Prostate gland (tissue), 2 donors: Measurements from ENCODE around the gene CCDC97.

Source experiments
- POLR2A ChIP-seq: fragments of 450-650 bp; IDR thresholded peaks from one replicate; pipeline ENCODE4 v1.6.1; 2016; ENCODE audit warnings: antibody characterized with exemption, mild to moderate bottlenecking
- POLR2AphosphoS5 ChIP-seq: sonication (generic); formaldehyde crosslinking; IDR thresholded peaks from one replicate; pipeline ENCODE4 v1.6.1; 2017; ENCODE audit warnings: antibody characterized with exemption
- TF ChIP-seq, protein P1 (sequence below), 4 experiments: fragments of 200-600 bp in 2 of 4; fragments of 450-650 bp in 2 of 4; sonication (generic) in 2 of 4; IDR thresholded peaks; 1 replicate in 3 of 4; 2 replicates in 1 of 4; pipeline ENCODE4 v1.5.1; 2016 to 2019; ENCODE audit warnings: antibody characterized with exemption in 4 of 4, mild to moderate bottlenecking in 2 of 4, moderate library complexity in 2 of 4

DNA sequence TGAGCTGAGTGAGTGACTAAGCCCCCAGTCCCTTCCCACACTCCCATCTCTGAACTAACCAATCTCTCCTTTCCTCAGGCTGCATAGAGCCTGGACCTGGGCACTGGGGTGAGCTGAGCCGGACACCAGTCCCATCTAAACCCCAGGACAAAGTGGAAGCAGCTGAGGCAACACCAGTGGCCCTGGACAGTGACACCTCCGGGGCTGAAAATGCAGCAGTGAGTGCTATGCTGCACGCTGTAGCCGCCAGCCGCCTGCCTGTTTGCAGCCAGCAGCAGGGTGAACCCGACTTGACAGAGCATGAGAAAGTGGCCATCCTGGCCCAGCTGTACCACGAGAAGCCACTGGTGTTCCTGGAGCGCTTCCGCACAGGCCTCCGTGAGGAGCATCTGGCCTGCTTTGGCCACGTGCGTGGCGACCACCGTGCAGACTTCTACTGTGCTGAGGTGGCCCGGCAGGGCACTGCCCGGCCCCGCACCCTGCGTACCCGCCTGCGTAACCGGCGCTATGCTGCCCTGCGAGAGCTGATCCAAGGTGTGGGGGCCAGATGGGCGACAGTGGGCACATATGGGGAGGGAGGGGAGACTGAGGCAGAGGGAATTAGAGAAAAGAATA lies 6.4 kb downstream of the CCDC97 start:
- TF ChIP-seq, protein P1, sequence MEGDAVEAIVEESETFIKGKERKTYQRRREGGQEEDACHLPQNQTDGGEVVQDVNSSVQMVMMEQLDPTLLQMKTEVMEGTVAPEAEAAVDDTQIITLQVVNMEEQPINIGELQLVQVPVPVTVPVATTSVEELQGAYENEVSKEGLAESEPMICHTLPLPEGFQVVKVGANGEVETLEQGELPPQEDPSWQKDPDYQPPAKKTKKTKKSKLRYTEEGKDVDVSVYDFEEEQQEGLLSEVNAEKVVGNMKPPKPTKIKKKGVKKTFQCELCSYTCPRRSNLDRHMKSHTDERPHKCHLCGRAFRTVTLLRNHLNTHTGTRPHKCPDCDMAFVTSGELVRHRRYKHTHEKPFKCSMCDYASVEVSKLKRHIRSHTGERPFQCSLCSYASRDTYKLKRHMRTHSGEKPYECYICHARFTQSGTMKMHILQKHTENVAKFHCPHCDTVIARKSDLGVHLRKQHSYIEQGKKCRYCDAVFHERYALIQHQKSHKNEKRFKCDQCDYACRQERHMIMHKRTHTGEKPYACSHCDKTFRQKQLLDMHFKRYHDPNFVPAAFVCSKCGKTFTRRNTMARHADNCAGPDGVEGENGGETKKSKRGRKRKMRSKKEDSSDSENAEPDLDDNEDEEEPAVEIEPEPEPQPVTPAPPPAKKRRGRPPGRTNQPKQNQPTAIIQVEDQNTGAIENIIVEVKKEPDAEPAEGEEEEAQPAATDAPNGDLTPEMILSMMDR (IDR thresholded peaks at IDR 0.05): no peak
- no peak for TF ChIP-seq POLR2A
- no peak for TF ChIP-seq POLR2AphosphoS5
